Osteoblast (primary cell): ENCODE results near the gene UBE2F. TPM values are rescaled to one million over a fixed set of nuclear protein-coding genes. Genes with fewer than 3 reads are reported as not detected.

Experiments used
- DNase-seq: peaks from one replicate; pipeline ENCODE4 v3.0.0; 2011; ENCODE audit warnings: low spot score, mixed read lengths; ENCODE audit not compliant: insufficient read length; ENCODE audit errors: missing footprints
- H2AFZ ChIP-seq: 2 replicates; pipeline ENCODE4 v1.6.0; 2011; ENCODE audit warnings: mild to moderate bottlenecking, low read length
- H3K27ac ChIP-seq: 2 replicates; pipeline ENCODE4 v1.5.1; 2011; ENCODE audit warnings: mild to moderate bottlenecking, low read depth, low read length, moderate library complexity
- H3K27me3 ChIP-seq: 2 replicates; pipeline ENCODE4 v1.6.0; 2012; ENCODE audit warnings: mild to moderate bottlenecking, control low read depth, inconsistent platforms, low read length, moderate library complexity; ENCODE audit not compliant: insufficient read depth
- H3K36me3 ChIP-seq: 2 replicates; pipeline ENCODE4 v1.5.1; 2011; ENCODE audit warnings: mild to moderate bottlenecking, low read length, control low read depth, moderate library complexity; ENCODE audit not compliant: insufficient read depth
- H3K4me1 ChIP-seq: 2 replicates; pipeline ENCODE4 v1.5.1; 2011; ENCODE audit warnings: mild to moderate bottlenecking, low read length, control low read depth, moderate library complexity; ENCODE audit not compliant: insufficient read depth
- H3K4me2 ChIP-seq: 2 replicates; pipeline ENCODE4 v1.6.0; 2011; ENCODE audit warnings: mild to moderate bottlenecking, low read length; ENCODE audit not compliant: insufficient read depth
- H3K4me3 ChIP-seq: fragments of 200-600 bp; sonication (generic); 3 replicates; pipeline ENCODE4 v1.5.1; 2012; ENCODE audit warnings: mild to moderate bottlenecking, low read length, inconsistent platforms; ENCODE audit not compliant: insufficient read depth
- H3K79me2 ChIP-seq: 2 replicates; pipeline ENCODE4 v1.6.0; 2012; ENCODE audit warnings: mild to moderate bottlenecking, low read length, control low read depth, inconsistent platforms; ENCODE audit not compliant: insufficient read depth
- H3K9me3 ChIP-seq: 2 replicates; pipeline ENCODE4 v1.5.1; 2011; ENCODE audit warnings: low read depth, low read length, control low read depth
- H4K20me1 ChIP-seq: 2 replicates; pipeline ENCODE4 v1.6.0; 2012; ENCODE audit warnings: mild to moderate bottlenecking, low read length, control low read depth; ENCODE audit not compliant: insufficient read depth
- total RNA-seq: library from RNA; depleted of rRNA; stranded (reverse); fragments of >200 nt; gene quantifications from 2 replicates; pipeline ENCODE4 v1.2.3, GENCODE V29; 2012
- TF ChIP-seq, protein P1 (sequence below): IDR thresholded peaks from 2 replicates; pipeline ENCODE4 v1.5.1; 2011; ENCODE audit warnings: mild to moderate bottlenecking, low read depth, low read length, moderate library complexity; ENCODE audit errors: extremely low read depth

The UBE2F gene
- total RNA-seq, 1 donor = 39.8 TPM

DNA sequence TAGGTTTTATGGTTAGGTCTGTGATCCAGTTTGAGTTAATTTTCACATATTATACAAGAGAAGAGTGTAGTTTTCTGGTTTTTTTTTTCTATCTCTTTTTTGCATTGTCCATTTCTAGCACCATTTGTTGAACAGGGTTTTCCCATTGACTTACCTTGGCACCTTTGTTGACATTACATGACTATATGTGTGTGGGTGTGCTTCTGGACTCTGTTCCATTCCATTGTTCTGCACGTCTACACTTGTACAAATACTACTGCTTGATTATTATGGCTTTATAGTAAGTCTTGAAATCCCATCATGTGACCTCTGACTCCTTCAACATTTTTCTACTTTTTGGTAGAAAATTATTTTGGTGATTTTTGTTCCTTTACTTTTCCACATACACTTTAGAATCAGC is 38.7 kb downstream of the UBE2F start:
- H3K27ac ChIP-seq = no peak overlapping the region
- H2AFZ ChIP-seq = no peak overlapping the region
- H3K4me3 ChIP-seq = no peak overlapping the region
- no peak overlapping the region for H3K4me2 ChIP-seq
- H3K4me1 ChIP-seq = no peaks in the 10 kb centered on the region
- H3K36me3 ChIP-seq = no peaks in the 10 kb centered on the region
- peaks cover 10% of the 10 kb centered on the region for H4K20me1 ChIP-seq
- TF ChIP-seq, protein P1, sequence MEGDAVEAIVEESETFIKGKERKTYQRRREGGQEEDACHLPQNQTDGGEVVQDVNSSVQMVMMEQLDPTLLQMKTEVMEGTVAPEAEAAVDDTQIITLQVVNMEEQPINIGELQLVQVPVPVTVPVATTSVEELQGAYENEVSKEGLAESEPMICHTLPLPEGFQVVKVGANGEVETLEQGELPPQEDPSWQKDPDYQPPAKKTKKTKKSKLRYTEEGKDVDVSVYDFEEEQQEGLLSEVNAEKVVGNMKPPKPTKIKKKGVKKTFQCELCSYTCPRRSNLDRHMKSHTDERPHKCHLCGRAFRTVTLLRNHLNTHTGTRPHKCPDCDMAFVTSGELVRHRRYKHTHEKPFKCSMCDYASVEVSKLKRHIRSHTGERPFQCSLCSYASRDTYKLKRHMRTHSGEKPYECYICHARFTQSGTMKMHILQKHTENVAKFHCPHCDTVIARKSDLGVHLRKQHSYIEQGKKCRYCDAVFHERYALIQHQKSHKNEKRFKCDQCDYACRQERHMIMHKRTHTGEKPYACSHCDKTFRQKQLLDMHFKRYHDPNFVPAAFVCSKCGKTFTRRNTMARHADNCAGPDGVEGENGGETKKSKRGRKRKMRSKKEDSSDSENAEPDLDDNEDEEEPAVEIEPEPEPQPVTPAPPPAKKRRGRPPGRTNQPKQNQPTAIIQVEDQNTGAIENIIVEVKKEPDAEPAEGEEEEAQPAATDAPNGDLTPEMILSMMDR = no peak
- no peak for DNase-seq
- H3K79me2 ChIP-seq = peaks cover 21% of the 10 kb centered on the region
- no peaks in the 10 kb centered on the region for H3K27me3 ChIP-seq
- H3K9me3 ChIP-seq = no peaks in the 10 kb centered on the region

- Histone ChIP-seq H3K9me3 (no peaks in the 10 kb centered on the region), H3K4me2 (no peak overlapping the region), H3K4me3 (no peak overlapping the region), H3K27ac (no peak overlapping the region), H4K20me1 (peaks cover 10% of the 10 kb centered on the region), H3K36me3 (no peaks in the 10 kb centered on the region), H2AFZ (no peak overlapping the region), H3K27me3 (no peaks in the 10 kb centered on the region), H3K4me1 (no peaks in the 10 kb centered on the region), H3K79me2 (peaks cover 24% of the 10 kb centered on the region)
- TF ChIP-seq, protein P1 = no peak
- DNase-seq = no peak
These were observed 39.7 kb downstream of the UBE2F start for GRCh38 chr2:238006510-238006909.

- Histone ChIP-seq H3K4me2 (no peak overlapping the region), H3K9me3 (no peaks in the 10 kb centered on the region), H3K4me1 (no peaks in the 10 kb centered on the region), H3K4me3 (no peak overlapping the region), H3K36me3 (no peaks in the 10 kb centered on the region), H3K27ac (no peak overlapping the region), H2AFZ (no peak overlapping the region), H4K20me1 (peaks cover 10% of the 10 kb centered on the region), H3K27me3 (no peaks in the 10 kb centered on the region), H3K79me2 (peaks cover 24% of the 10 kb centered on the region)
- DNase-seq = no peak
- TF ChIP-seq, protein P1 = no peak
These were observed 41.1 kb downstream of the UBE2F start for GRCh38 chr2:238007924-238008323.

DNA sequence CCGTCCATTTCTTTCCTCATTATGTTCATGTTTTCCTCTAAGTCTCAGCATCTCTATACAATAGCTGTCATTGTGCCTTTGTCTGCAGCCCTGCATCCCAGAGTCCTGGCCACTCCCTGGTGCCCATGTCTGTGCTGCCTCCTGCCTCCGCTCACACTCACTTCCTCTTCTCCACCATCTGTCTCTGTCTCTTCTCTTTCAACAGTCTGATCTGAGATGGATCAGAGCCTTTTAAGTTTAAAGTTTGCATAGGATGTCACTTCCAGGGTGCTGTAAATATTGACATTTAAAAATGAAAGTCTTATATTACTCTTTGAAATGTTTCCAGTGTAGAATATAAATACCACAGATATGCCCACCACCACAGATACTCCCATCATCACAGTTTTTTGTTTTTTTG is 42.7 kb downstream of the UBE2F start:
- Histone ChIP-seq H2AFZ (no peak overlapping the region), H3K27ac (no peak overlapping the region), H3K36me3 (no peaks in the 10 kb centered on the region), H3K4me1 (no peaks in the 10 kb centered on the region), H3K4me3 (no peak overlapping the region), H4K20me1 (peaks cover 7% of the 10 kb centered on the region), H3K9me3 (no peaks in the 10 kb centered on the region), H3K27me3 (no peaks in the 10 kb centered on the region), H3K4me2 (no peak overlapping the region), H3K79me2 (peaks cover 18% of the 10 kb centered on the region)
- no peak for DNase-seq
- TF ChIP-seq, protein P1 = no peak
